Astrocyte (in vitro differentiated cells and primary cell): ENCODE data around the gene CNN3. TPM values are rescaled to one million over a fixed set of nuclear protein-coding genes. Genes with fewer than 3 reads are reported as not detected.

Source experiments
- DNase-seq: peaks from one replicate; pipeline ENCODE4 v3.0.0-alpha.2; 2010; ENCODE audit warnings: low read depth
- FAIRE-seq: peaks from 2 replicates; lab custom pipeline; 2011; peaks lifted over from hg19 to GRCh38; lab: Jason Lieb, UNC
- H2AFZ ChIP-seq: 2 replicates; pipeline ENCODE4 v1.6.0; 2012; ENCODE audit warnings: low read depth, low read length, inconsistent platforms
- H3K27ac ChIP-seq: 2 replicates; pipeline ENCODE4 v1.5.1; 2011; ENCODE audit warnings: low read depth, low read length, inconsistent platforms
- H3K27me3 ChIP-seq: 2 replicates; pipeline ENCODE4 v1.6.0; 2011; ENCODE audit warnings: low read length, inconsistent platforms; ENCODE audit not compliant: insufficient read depth
- H3K36me3 ChIP-seq: 2 replicates; pipeline ENCODE4 v1.5.1; 2011; ENCODE audit warnings: low read length, inconsistent platforms; ENCODE audit not compliant: insufficient read depth
- H3K4me1 ChIP-seq: 2 replicates; pipeline ENCODE4 v1.5.1; 2011; ENCODE audit warnings: low read length, inconsistent platforms; ENCODE audit not compliant: insufficient read depth
- H3K4me2 ChIP-seq: 2 replicates; pipeline ENCODE4 v1.6.0; 2012; ENCODE audit warnings: low read length, inconsistent platforms
- H3K4me3 ChIP-seq: 2 replicates; pipeline ENCODE4 v1.5.1; 2011; ENCODE audit warnings: low read depth, mild to moderate bottlenecking, low read length, inconsistent platforms; ENCODE audit not compliant: insufficient read depth
- H3K79me2 ChIP-seq: 2 replicates; pipeline ENCODE4 v1.6.0; 2012; ENCODE audit warnings: mild to moderate bottlenecking, low read length, inconsistent platforms; ENCODE audit not compliant: insufficient read depth
- H3K9ac ChIP-seq: 2 replicates; pipeline ENCODE4 v1.6.0; 2012; ENCODE audit warnings: mild to moderate bottlenecking, low read length, inconsistent platforms
- H3K9me3 ChIP-seq: 2 replicates; pipeline ENCODE4 v1.5.1; 2012; ENCODE audit warnings: low read depth, mild to moderate bottlenecking, low read length, inconsistent platforms; ENCODE audit not compliant: insufficient read depth
- H4K20me1 ChIP-seq: 2 replicates; pipeline ENCODE4 v1.6.0; 2012; ENCODE audit warnings: low read length, inconsistent platforms; ENCODE audit not compliant: insufficient read depth
- H3K27ac Mint-ChIP-seq: one replicate; pipeline ENCODE4 v1.8.0; 2021; ENCODE audit warnings: mild to moderate bottlenecking, mixed read lengths; ENCODE audit not compliant: unreplicated experiment
- H3K27me3 Mint-ChIP-seq: one replicate; pipeline ENCODE4 v1.8.0; 2021; ENCODE audit warnings: low read depth, mixed read lengths; ENCODE audit not compliant: unreplicated experiment
- H3K36me3 Mint-ChIP-seq: one replicate; pipeline ENCODE4 v1.8.0; 2021; ENCODE audit warnings: low read depth, mixed read lengths; ENCODE audit not compliant: unreplicated experiment
- H3K4me1 Mint-ChIP-seq: one replicate; pipeline ENCODE4 v1.8.0; 2021; ENCODE audit warnings: low read depth, mixed read lengths; ENCODE audit not compliant: unreplicated experiment
- H3K4me3 Mint-ChIP-seq: one replicate; pipeline ENCODE4 v1.8.0; 2021; ENCODE audit warnings: mild to moderate bottlenecking, moderate library complexity, mixed read lengths; ENCODE audit not compliant: unreplicated experiment
- H3K9me3 Mint-ChIP-seq: one replicate; pipeline ENCODE4 v1.8.0; 2021; ENCODE audit warnings: mild to moderate bottlenecking, mixed read lengths; ENCODE audit not compliant: unreplicated experiment
- EZH2 ChIP-seq: IDR thresholded peaks from 2 replicates; pipeline ENCODE4 v1.6.1; 2012; ENCODE audit warnings: mild to moderate bottlenecking, low read length, inconsistent platforms; ENCODE audit not compliant: insufficient read depth
- total RNA-seq: library from RNA; stranded (reverse); gene quantifications from 2 replicates; pipeline ENCODE4 v1.2.1, GENCODE V29; 2021
- TF ChIP-seq, protein P1 (sequence below): IDR thresholded peaks from 2 replicates; pipeline ENCODE4 v1.5.1; 2011; ENCODE audit warnings: low read depth, mild to moderate bottlenecking, inconsistent platforms, low read length, moderate library complexity; ENCODE audit not compliant: insufficient read depth

Gene CNN3
- total RNA-seq, 1 donor from 2014 or later, result 515 TPM

DNA sequence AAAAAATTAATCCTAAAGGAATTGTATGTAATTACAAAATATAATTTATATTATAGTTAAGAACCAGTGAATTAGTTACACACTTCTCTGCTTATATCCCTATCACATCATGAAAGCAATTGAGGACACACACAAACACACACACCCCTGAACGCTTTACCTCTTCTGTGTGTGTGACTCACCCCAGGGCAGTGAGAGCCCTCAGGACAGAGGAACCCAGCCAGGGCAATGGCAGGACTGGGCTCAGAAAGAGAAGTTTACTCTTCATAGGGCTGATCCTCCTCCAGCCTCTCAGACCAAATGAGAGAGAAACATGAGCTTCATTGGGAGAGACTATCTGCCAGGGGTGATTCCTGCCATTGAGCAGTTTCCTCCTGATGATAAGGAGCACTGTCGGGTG, 68.6 kb downstream of the CNN3 start:
- Histone ChIP-seq H3K36me3 (no peaks in the 10 kb centered on the region), H3K4me3 (no peak overlapping the region), H3K9ac (no peak overlapping the region), H3K79me2 (no peaks in the 10 kb centered on the region), H3K4me2 (no peak overlapping the region), H3K27me3 (no peaks in the 10 kb centered on the region), H2AFZ (no peak overlapping the region), H3K27ac (no peak overlapping the region), H3K4me1 (peaks cover 18% of the 10 kb centered on the region), H3K9me3 (no peaks in the 10 kb centered on the region), H4K20me1 (no peaks in the 10 kb centered on the region)
- H3K36me3 Mint-ChIP-seq, result no peaks in the 10 kb centered on the region
- no peak for FAIRE-seq
- no peaks in the 10 kb centered on the region for H3K27me3 Mint-ChIP-seq
- DNase-seq, result peak; percentile 36
- peaks cover 22% of the 10 kb centered on the region for H3K4me1 Mint-ChIP-seq
- no peaks in the 10 kb centered on the region for H3K9me3 Mint-ChIP-seq
- TF ChIP-seq, protein P1, sequence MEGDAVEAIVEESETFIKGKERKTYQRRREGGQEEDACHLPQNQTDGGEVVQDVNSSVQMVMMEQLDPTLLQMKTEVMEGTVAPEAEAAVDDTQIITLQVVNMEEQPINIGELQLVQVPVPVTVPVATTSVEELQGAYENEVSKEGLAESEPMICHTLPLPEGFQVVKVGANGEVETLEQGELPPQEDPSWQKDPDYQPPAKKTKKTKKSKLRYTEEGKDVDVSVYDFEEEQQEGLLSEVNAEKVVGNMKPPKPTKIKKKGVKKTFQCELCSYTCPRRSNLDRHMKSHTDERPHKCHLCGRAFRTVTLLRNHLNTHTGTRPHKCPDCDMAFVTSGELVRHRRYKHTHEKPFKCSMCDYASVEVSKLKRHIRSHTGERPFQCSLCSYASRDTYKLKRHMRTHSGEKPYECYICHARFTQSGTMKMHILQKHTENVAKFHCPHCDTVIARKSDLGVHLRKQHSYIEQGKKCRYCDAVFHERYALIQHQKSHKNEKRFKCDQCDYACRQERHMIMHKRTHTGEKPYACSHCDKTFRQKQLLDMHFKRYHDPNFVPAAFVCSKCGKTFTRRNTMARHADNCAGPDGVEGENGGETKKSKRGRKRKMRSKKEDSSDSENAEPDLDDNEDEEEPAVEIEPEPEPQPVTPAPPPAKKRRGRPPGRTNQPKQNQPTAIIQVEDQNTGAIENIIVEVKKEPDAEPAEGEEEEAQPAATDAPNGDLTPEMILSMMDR, result no peak
- no peak for TF ChIP-seq EZH2
- no peak overlapping the region for H3K27ac Mint-ChIP-seq
- H3K4me3 Mint-ChIP-seq, result no peak overlapping the region

DNA sequence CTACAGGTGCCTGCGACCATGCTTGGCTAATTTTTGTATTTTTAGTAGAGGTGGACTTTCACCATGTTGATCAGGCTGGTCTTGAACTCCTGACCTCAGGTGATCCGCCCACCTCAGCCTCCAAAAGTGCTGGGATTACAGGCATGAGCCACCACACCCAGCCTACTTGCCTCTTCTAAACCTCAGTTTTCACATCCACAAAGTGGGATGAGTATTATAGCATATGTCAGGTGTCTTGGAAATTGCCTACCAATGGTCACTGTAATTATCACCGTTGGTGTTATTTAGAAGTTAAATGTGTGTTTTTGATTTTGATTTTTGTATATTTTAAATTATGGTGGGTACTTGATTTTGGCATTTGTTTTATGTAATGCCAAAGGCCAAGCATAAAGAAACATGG, 70.0 kb downstream of the CNN3 start:
- Histone ChIP-seq H3K27me3 (no peaks in the 10 kb centered on the region), H3K4me1 (peaks cover 8% of the 10 kb centered on the region), H3K4me2 (no peak overlapping the region), H3K4me3 (no peak overlapping the region), H3K79me2 (no peaks in the 10 kb centered on the region), H4K20me1 (no peaks in the 10 kb centered on the region), H3K27ac (no peak overlapping the region), H2AFZ (no peak overlapping the region), H3K9ac (no peak overlapping the region), H3K9me3 (no peaks in the 10 kb centered on the region), H3K36me3 (no peaks in the 10 kb centered on the region)
- FAIRE-seq, result no peak
- Mint-ChIP-seq H3K4me1 (peaks cover 8% of the 10 kb centered on the region), H3K27ac (no peak overlapping the region), H3K9me3 (no peaks in the 10 kb centered on the region), H3K36me3 (no peaks in the 10 kb centered on the region), H3K4me3 (no peak overlapping the region), H3K27me3 (no peaks in the 10 kb centered on the region)
- no peak for DNase-seq
- no peak for TF ChIP-seq EZH2
- TF ChIP-seq, protein P1, result no peak

DNA sequence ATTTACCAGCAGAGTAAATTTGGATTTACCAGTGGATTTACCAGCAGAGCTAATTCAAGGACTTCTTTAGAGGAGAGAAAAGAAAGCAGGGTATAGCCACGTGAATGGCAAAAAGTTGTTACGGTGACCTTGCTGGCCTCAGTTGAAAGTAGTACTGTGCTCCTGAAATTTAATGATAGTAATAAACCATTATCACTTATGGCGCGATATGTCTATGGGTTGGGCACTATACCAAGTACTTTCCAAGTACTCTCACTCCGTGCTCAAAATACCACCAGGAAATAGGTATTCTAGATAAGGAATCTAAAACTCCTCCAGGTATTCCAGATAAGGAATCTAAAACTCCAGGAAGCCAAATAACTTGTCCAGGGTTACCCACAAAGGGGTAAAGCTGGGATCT, 70.9 kb downstream of the CNN3 start:
- H3K27ac ChIP-seq, result no peak overlapping the region
- H2AFZ ChIP-seq, result no peak overlapping the region
- Mint-ChIP-seq H3K4me1 (peaks cover 4% of the 10 kb centered on the region), H3K4me3 (no peak overlapping the region), H3K36me3 (no peaks in the 10 kb centered on the region), H3K27ac (no peak overlapping the region), H3K27me3 (no peaks in the 10 kb centered on the region), H3K9me3 (no peaks in the 10 kb centered on the region)
- H3K9ac ChIP-seq, result no peak overlapping the region
- H3K4me2 ChIP-seq, result no peak overlapping the region
- no peaks in the 10 kb centered on the region for H3K27me3 ChIP-seq
- H3K36me3 ChIP-seq, result no peaks in the 10 kb centered on the region
- no peaks in the 10 kb centered on the region for H4K20me1 ChIP-seq
- no peak for DNase-seq
- H3K9me3 ChIP-seq, result no peaks in the 10 kb centered on the region
- no peaks in the 10 kb centered on the region for H3K79me2 ChIP-seq
- peaks cover 8% of the 10 kb centered on the region for H3K4me1 ChIP-seq
- TF ChIP-seq, protein P1, result no peak
- H3K4me3 ChIP-seq, result no peak overlapping the region
- no peak for FAIRE-seq
